Activated CD4-positive, alpha-beta T cell treated with anti-CD3 and anti-CD28 coated beads for 1 hour (primary cell): Measurements from ENCODE around the gene SENP7.
"Not testable (repeated sequence)": the region's sequence is repeated elsewhere in the genome, so short reads cannot be mapped to it uniquely, and the experiment has no call there.

ENCODE experiments used
- DNase-seq: peaks from one replicate; pipeline ENCODE4 v3.0.0-alpha.2; 2020

The SENP7 gene

GRCh38 chr3:101312545-101312944, 200.5 kb downstream of the SENP7 start:
- DNase-seq: no peak

GRCh38 chr3:101311676-101312075, 201.3 kb downstream of the SENP7 start:
- DNase-seq: no peak

- DNase-seq: no peak
Measured at GRCh38 chr3:101310978-101311375, 202.0 kb downstream of the SENP7 start.

- not testable (repeated sequence) for DNase-seq
Measured at GRCh38 chr3:101308147-101308772, 204.8 kb downstream of the SENP7 start.

GRCh38 chr3:101303836-101304235, 209.2 kb downstream of the SENP7 start:
- DNase-seq: no peak

- no peak for DNase-seq
Measured at GRCh38 chr3:101303089-101303731, 209.8 kb downstream of the SENP7 start.

GRCh38 chr3:101300073-101300472, 212.9 kb downstream of the SENP7 start:
- DNase-seq: no peak

- DNase-seq: no peak
Measured at GRCh38 chr3:101292027-101292426, 221.0 kb downstream of the SENP7 start.

- DNase-seq: no peak
Measured at GRCh38 chr3:101288294-101288693, 224.7 kb downstream of the SENP7 start.

- no peak for DNase-seq
Measured at GRCh38 chr3:101284757-101285156, 228.3 kb downstream of the SENP7 start.

- DNase-seq: no peak
Measured at GRCh38 chr3:101281521-101282030, 231.4 kb downstream of the SENP7 start.

- no peak for DNase-seq
Measured at GRCh38 chr3:101279765-101280385, 233.1 kb downstream of the SENP7 start.

GRCh38 chr3:101279162-101279561, 233.8 kb downstream of the SENP7 start:
- no peak for DNase-seq

GRCh38 chr3:101278727-101279126, 234.3 kb downstream of the SENP7 start:
- DNase-seq: no peak
